ENCODE measurements around the gene FGF12. TPM values are rescaled to one million over a fixed set of nuclear protein-coding genes. Genes with fewer than 3 reads are reported as not detected.

The FGF12 gene
- total and polyA plus RNA-seq, 2 experiments from 2014 or later: not detected

DNA sequence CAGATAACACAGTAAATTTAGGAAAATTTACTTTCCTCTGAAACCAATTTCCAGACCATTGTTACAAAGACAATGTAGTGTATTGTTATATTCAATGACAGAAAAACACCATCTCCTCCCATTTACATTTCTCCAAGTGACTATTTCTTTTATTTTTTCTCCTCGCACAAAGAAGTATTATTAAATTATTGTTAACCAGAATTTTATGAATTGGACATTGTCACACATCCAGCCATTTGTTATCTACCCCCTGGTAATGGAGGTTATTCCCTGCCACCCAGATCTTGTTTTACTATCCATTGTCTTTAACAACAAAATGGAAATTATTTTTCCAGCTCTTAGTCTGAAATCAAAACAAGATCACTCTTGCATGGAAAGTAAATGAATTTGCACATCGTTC, 511.3 kb downstream of the FGF12 start:
- no peak overlapping the region for H2AFZ ChIP-seq
- in situ Hi-C loops (cut with MboI): no loop called here

DNA sequence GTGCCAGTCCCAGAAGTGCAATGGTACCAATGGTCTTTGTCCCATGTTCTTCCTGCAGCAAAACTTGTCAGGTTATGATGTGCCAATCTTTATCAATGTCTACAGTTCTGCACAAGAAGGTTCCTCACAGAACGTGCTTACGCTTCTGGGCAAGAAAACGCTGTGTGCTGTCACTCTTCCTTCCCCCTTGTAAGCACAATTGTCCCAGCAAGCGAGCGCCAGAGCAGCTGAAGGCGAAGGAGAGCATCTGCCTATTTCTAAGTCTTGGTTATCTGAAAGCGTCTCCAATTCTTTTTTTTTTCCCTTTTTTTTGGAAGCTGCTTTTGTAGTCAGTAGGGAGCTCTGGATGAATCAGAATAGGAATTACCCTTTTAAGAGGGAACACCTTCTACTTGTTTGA, 514.4 kb downstream of the FGF12 start:
- H3K4me2 ChIP-seq (ENCODE audit: unreplicated experiment): no peak overlapping the region
- no peaks in the 10 kb centered on the region for H3K36me3 ChIP-seq (ENCODE audit: low read depth)
- no peaks in the 10 kb centered on the region for H3K9me2 ChIP-seq (ENCODE audit: insufficient read depth)
- H3K9me3 ChIP-seq (ENCODE audit: low read depth): no peaks in the 10 kb centered on the region
- TF ChIP-seq EZH2phosphoT487 (IDR thresholded peaks at IDR 0.05; ENCODE audit: insufficient read depth, low read depth) (no peak), EZH2 (IDR thresholded peaks at IDR 0.05; ENCODE audit: insufficient read depth, poor library complexity, severe bottlenecking) (no peak)
- no peaks in the 10 kb centered on the region for H3F3A ChIP-seq (ENCODE audit: insufficient read depth)
- WGBS, 2 experiments (ENCODE audit: low coverage in 1 of 2, low lambda C conversion rate in 2 of 2, missing lambda C conversion rate in 2 of 2): 44% methylated on average over 7 of the region's 7 CpGs
- H2AFZ ChIP-seq: no peak overlapping the region
- H4K20me1 ChIP-seq (ENCODE audit: insufficient read depth): no peaks in the 10 kb centered on the region
- H3K4me3 ChIP-seq: no peak overlapping the region
- H3K79me2 ChIP-seq (ENCODE audit: insufficient read depth): no peaks in the 10 kb centered on the region
- no peaks in the 10 kb centered on the region for H3K4me1 ChIP-seq (ENCODE audit: insufficient read depth)
- in situ Hi-C loops (cut with MboI): no loop called here
- no peak for DNase-seq
- H3K9ac ChIP-seq: no peak overlapping the region
- H3K27me3 ChIP-seq (replicated peaks; ENCODE audit: insufficient read depth): no peaks in the 10 kb centered on the region
- no peak overlapping the region for H3K27ac ChIP-seq

More for the DNA sequence above, 511.3 kb downstream of the FGF12 start:
- DNase-seq: no peak
- Histone ChIP-seq H3K27me3 (replicated peaks; ENCODE audit: insufficient read depth) (no peaks in the 10 kb centered on the region), H3F3A (ENCODE audit: insufficient read depth) (no peaks in the 10 kb centered on the region), H3K9ac (no peak overlapping the region), H3K36me3 (ENCODE audit: low read depth) (no peaks in the 10 kb centered on the region), H3K79me2 (ENCODE audit: insufficient read depth) (no peaks in the 10 kb centered on the region), H4K20me1 (ENCODE audit: insufficient read depth) (no peaks in the 10 kb centered on the region), H3K4me3 (no peak overlapping the region), H3K9me2 (ENCODE audit: insufficient read depth) (no peaks in the 10 kb centered on the region), H3K27ac (no peak overlapping the region), H3K4me2 (ENCODE audit: unreplicated experiment) (no peak overlapping the region), H3K9me3 (ENCODE audit: low read depth) (no peaks in the 10 kb centered on the region), H3K4me1 (ENCODE audit: insufficient read depth) (no peaks in the 10 kb centered on the region)
- no peak for TF ChIP-seq EZH2 (IDR thresholded peaks at IDR 0.05; ENCODE audit: insufficient read depth, poor library complexity, severe bottlenecking)
- TF ChIP-seq EZH2phosphoT487 (IDR thresholded peaks at IDR 0.05; ENCODE audit: insufficient read depth, low read depth): no peak
- WGBS, 2 experiments (ENCODE audit: low coverage in 1 of 2, low lambda C conversion rate in 2 of 2, missing lambda C conversion rate in 2 of 2): 14 to 20% methylated on average over 2 of the region's 2 CpGs

DNA sequence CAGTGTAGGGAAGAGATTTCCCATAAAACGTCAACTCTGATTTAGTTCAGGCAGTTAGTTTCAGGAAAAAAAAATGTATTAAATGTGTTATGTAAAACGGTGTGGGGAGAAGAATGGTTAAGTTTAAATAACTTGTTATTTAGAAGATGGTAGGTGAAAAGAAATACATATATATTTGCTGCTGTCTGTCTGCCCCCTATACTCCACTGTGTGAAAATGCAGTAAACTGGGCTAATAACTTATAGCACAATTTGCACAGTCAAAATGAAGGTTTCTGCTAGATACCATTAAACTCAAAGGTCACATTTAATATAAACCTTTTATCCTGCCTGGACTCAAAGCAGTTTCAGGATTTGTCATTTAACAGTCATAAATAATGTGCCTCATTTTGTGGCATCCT, 515.0 kb downstream of the FGF12 start:
- H3K4me1 ChIP-seq (ENCODE audit: insufficient read depth): no peaks in the 10 kb centered on the region
- TF ChIP-seq EZH2 (IDR thresholded peaks at IDR 0.05; ENCODE audit: insufficient read depth, poor library complexity, severe bottlenecking): no peak
- no peak for TF ChIP-seq EZH2phosphoT487 (IDR thresholded peaks at IDR 0.05; ENCODE audit: insufficient read depth, low read depth)
- no peaks in the 10 kb centered on the region for H3K79me2 ChIP-seq (ENCODE audit: insufficient read depth)
- DNase-seq: no peak
- no peaks in the 10 kb centered on the region for H4K20me1 ChIP-seq (ENCODE audit: insufficient read depth)
- no peak overlapping the region for H2AFZ ChIP-seq
- 12 to 23% methylated on average over 2 of the region's 2 CpGs for whole genome bisulfite sequencing, 2 experiments (ENCODE audit: low coverage in 1 of 2, low lambda C conversion rate in 2 of 2, missing lambda C conversion rate in 2 of 2)
- no peak overlapping the region for H3K4me2 ChIP-seq (ENCODE audit: unreplicated experiment)
- no peaks in the 10 kb centered on the region for H3K9me2 ChIP-seq (ENCODE audit: insufficient read depth)
- H3K36me3 ChIP-seq (ENCODE audit: low read depth): no peaks in the 10 kb centered on the region
- no peaks in the 10 kb centered on the region for H3K27me3 ChIP-seq (replicated peaks; ENCODE audit: insufficient read depth)
- in situ Hi-C loops (cut with MboI): no loop called here
- no peak overlapping the region for H3K27ac ChIP-seq
- H3K4me3 ChIP-seq: no peak overlapping the region
- H3F3A ChIP-seq (ENCODE audit: insufficient read depth): no peaks in the 10 kb centered on the region
- no peak overlapping the region for H3K9ac ChIP-seq
- H3K9me3 ChIP-seq (ENCODE audit: low read depth): no peaks in the 10 kb centered on the region

DNA sequence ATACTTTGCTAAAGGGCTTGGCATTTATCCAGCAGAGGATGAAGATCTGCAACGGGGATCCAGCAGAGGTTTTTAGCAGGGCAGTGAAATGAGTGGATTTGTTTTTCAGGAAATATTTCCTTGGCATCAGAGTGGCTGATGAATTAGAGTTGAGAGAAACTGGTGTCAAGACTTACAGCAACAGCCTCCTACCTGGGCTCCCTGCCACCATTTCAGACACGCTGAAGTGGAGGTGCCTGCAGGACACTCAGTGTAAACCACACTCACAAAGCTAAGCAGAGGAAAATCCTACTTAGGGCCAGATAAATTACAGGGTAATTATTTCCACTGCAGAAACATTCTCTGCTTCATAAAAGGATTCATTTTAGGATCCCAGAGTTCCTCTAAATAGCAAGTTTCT, 519.7 kb downstream of the FGF12 start:
- Histone ChIP-seq H3F3A (ENCODE audit: insufficient read depth) (no peaks in the 10 kb centered on the region), H3K9me3 (ENCODE audit: low read depth) (no peaks in the 10 kb centered on the region), H3K79me2 (ENCODE audit: insufficient read depth) (no peaks in the 10 kb centered on the region), H3K4me2 (ENCODE audit: unreplicated experiment) (no peak overlapping the region), H3K4me1 (ENCODE audit: insufficient read depth) (no peaks in the 10 kb centered on the region), H3K9ac (no peak overlapping the region), H3K36me3 (ENCODE audit: low read depth) (no peaks in the 10 kb centered on the region), H2AFZ (no peak overlapping the region), H3K9me2 (ENCODE audit: insufficient read depth) (no peaks in the 10 kb centered on the region), H3K27me3 (replicated peaks; ENCODE audit: insufficient read depth) (no peaks in the 10 kb centered on the region), H3K27ac (no peak overlapping the region), H4K20me1 (ENCODE audit: insufficient read depth) (no peaks in the 10 kb centered on the region), H3K4me3 (no peak overlapping the region)
- in situ Hi-C loops (cut with MboI): no loop called here
- TF ChIP-seq EZH2 (IDR thresholded peaks at IDR 0.05; ENCODE audit: insufficient read depth, poor library complexity, severe bottlenecking): no peak
- TF ChIP-seq EZH2phosphoT487 (IDR thresholded peaks at IDR 0.05; ENCODE audit: insufficient read depth, low read depth): no peak
- no peak for DNase-seq
- 11 to 15% methylated on average over 2 of the region's 2 CpGs for WGBS, 2 experiments (ENCODE audit: low coverage in 1 of 2, low lambda C conversion rate in 2 of 2, missing lambda C conversion rate in 2 of 2)

GRCh38 chr3:192207239-192207638, 520.1 kb downstream of the FGF12 start:
- in situ Hi-C loops (cut with MboI): no loop called here
- H2AFZ ChIP-seq: no peak overlapping the region
- no peak for DNase-seq
- H3K79me2 ChIP-seq (ENCODE audit: insufficient read depth): no peaks in the 10 kb centered on the region
- TF ChIP-seq EZH2 (IDR thresholded peaks at IDR 0.05; ENCODE audit: insufficient read depth, poor library complexity, severe bottlenecking) (no peak), EZH2phosphoT487 (IDR thresholded peaks at IDR 0.05; ENCODE audit: insufficient read depth, low read depth) (no peak)
- no peak overlapping the region for H3K9ac ChIP-seq
- no peaks in the 10 kb centered on the region for H3K9me3 ChIP-seq (ENCODE audit: low read depth)
- no peaks in the 10 kb centered on the region for H3K36me3 ChIP-seq (ENCODE audit: low read depth)
- no peak overlapping the region for H3K27ac ChIP-seq
- no peaks in the 10 kb centered on the region for H4K20me1 ChIP-seq (ENCODE audit: insufficient read depth)
- H3K4me1 ChIP-seq (ENCODE audit: insufficient read depth): no peaks in the 10 kb centered on the region
- H3K27me3 ChIP-seq (replicated peaks; ENCODE audit: insufficient read depth): no peaks in the 10 kb centered on the region
- no peaks in the 10 kb centered on the region for H3F3A ChIP-seq (ENCODE audit: insufficient read depth)
- H3K4me3 ChIP-seq: no peak overlapping the region
- 57 to 68% methylated on average over 3 of the region's 3 CpGs for WGBS, 2 experiments (ENCODE audit: low coverage in 1 of 2, low lambda C conversion rate in 2 of 2, missing lambda C conversion rate in 2 of 2)
- H3K9me2 ChIP-seq (ENCODE audit: insufficient read depth): no peaks in the 10 kb centered on the region
- H3K4me2 ChIP-seq (ENCODE audit: unreplicated experiment): no peak overlapping the region
